Gastroesophageal sphincter (tissue), 4 donors: ENCODE data around the gene MAPT. TPM values are rescaled to one million over a fixed set of nuclear protein-coding genes. Genes with fewer than 3 reads are reported as not detected.
"Not testable (repeated sequence)": the region's sequence is repeated elsewhere in the genome, so short reads cannot be mapped to it uniquely, and the experiment has no call there.

Experiments used
- ATAC-seq: fragments of 150-250 bp; one replicate; pipeline ENCODE4 v1.9.1; 2016; ENCODE audit warnings: mild to moderate bottlenecking, moderate library complexity
- H3K27ac ChIP-seq, 4 donors: fragments of 200-600 bp; sonication (generic) in 3 of 4; 1 replicate in 3 of 4; 2 replicates in 1 of 4; pipeline ENCODE4 v1.5.1; 2016 to 2019
- H3K27me3 ChIP-seq: fragments of 200-600 bp; sonication (generic); one replicate; pipeline ENCODE4 v1.5.1; 2019
- H3K36me3 ChIP-seq, 2 donors: fragments of 200-600 bp; sonication (generic); one replicate each; pipeline ENCODE4 v1.5.1; 2019; ENCODE audit warnings: control low read depth in 1 of 2
- H3K4me1 ChIP-seq, 3 donors: fragments of 200-600 bp; sonication (generic); 1 replicate in 2 of 3; 2 replicates in 1 of 3; pipeline ENCODE4 v1.5.1; 2016 to 2019; ENCODE audit warnings: control low read depth in 2 of 3
- H3K4me3 ChIP-seq, 2 donors: fragments of 200-600 bp; sonication (generic); one replicate each; pipeline ENCODE4 v1.5.1; 2019; ENCODE audit warnings: mild to moderate bottlenecking in 1 of 2, moderate library complexity in 1 of 2
- H3K9me3 ChIP-seq, 3 donors: fragments of 200-600 bp; sonication (generic); one replicate each; pipeline ENCODE4 v1.5.1; 2017 to 2019; ENCODE audit warnings: control low read depth in 2 of 3
- CTCF ChIP-seq, 4 experiments: fragments of 200-600 bp in 2 of 4; fragments of 450-650 bp in 2 of 4; sonication (generic) in 1 of 4; IDR thresholded peaks; one replicate each; pipeline ENCODE4 v1.5.1; 2017 to 2019; ENCODE audit warnings: antibody characterized with exemption in 4 of 4, mild to moderate bottlenecking in 2 of 4, moderate library complexity in 2 of 4
- EP300 ChIP-seq: sonication (generic); formaldehyde crosslinking; IDR thresholded peaks from one replicate; pipeline ENCODE4 v1.6.1; 2017; ENCODE audit warnings: antibody characterized with exemption, mild to moderate bottlenecking
- POLR2A ChIP-seq, 2 donors: fragments of 450-650 bp; IDR thresholded peaks; one replicate each; pipeline ENCODE4 v1.6.1; 2017; ENCODE audit warnings: antibody characterized with exemption in 2 of 2, mild to moderate bottlenecking in 2 of 2, moderate library complexity in 1 of 2
- POLR2AphosphoS5 ChIP-seq: sonication (generic); formaldehyde crosslinking; IDR thresholded peaks from one replicate; pipeline ENCODE4 v1.6.1; 2017; ENCODE audit warnings: antibody characterized with exemption
- WGBS, 2 donors: methylation state at CpG; one replicate each; pipeline ENCODE4 v1.1.5; 2018; ENCODE audit warnings: low coverage in 1 of 2; 5-methylcytosine and 5-hydroxymethylcytosine counted together
- total RNA-seq, 4 donors: library from RNA; depleted of rRNA; stranded (reverse); fragments of >200 nt; gene quantifications; one replicate each; pipeline ENCODE4 v1.1.0, GENCODE V29; 2016

Gene MAPT
- total RNA-seq, 4 donors from 2014 or later, result 3.4 to 12.2 (median 8.5) TPM

- H3K27ac ChIP-seq, result no peak overlapping the region
- H3K27me3 ChIP-seq, result peaks cover 27% of the 10 kb centered on the region
- no peak for TF ChIP-seq POLR2A (IDR thresholded peaks at IDR 0.05)
- no peak for TF ChIP-seq EP300
- no peak for TF ChIP-seq POLR2AphosphoS5
- no peak for TF ChIP-seq CTCF (IDR thresholded peaks at IDR 0.05)
- H3K4me1 ChIP-seq, result peaks cover 0 to 12% (median 5%) of the 10 kb centered on the region in 3 donors
- no peak overlapping the region for H3K4me3 ChIP-seq
- WGBS, 2 donors, result 81 to 100% methylated on average over 2 of the region's 2 CpGs
- H3K9me3 ChIP-seq, result no peaks in the 10 kb centered on the region
- ATAC-seq, result no peak
- no peaks in the 10 kb centered on the region for H3K36me3 ChIP-seq
Measured at GRCh38 chr17:45953561-45953960, 59.2 kb downstream of the MAPT start.

GRCh38 chr17:45954914-45955313 lies 60.6 kb downstream of the MAPT start:
- 71% methylated on average over 10 to 11 of the region's 11 CpGs for WGBS, 2 donors
- no peak for ATAC-seq
- TF ChIP-seq POLR2AphosphoS5 (no peak), EP300 (no peak), CTCF (IDR thresholded peaks at IDR 0.05) (no peak), POLR2A (IDR thresholded peaks at IDR 0.05) (no peak)

GRCh38 chr17:45955326-45955725 lies 61.0 kb downstream of the MAPT start:
- no peaks in the 10 kb centered on the region for H3K9me3 ChIP-seq
- H3K27ac ChIP-seq, result no peak overlapping the region
- no peak overlapping the region for H3K4me3 ChIP-seq
- no peaks in the 10 kb centered on the region for H3K36me3 ChIP-seq
- peaks cover 21% of the 10 kb centered on the region for H3K27me3 ChIP-seq
- no peak for TF ChIP-seq POLR2AphosphoS5
- TF ChIP-seq CTCF (IDR thresholded peaks at IDR 0.05), result no peak
- TF ChIP-seq POLR2A (IDR thresholded peaks at IDR 0.05), result no peak
- TF ChIP-seq EP300, result no peak
- ATAC-seq, result no peak
- H3K4me1 ChIP-seq, result no peaks in the 10 kb centered on the region
- WGBS, 2 donors, result 89 to 90% methylated on average over 2 to 5 of the region's 10 CpGs

More at GRCh38 chr17:45954914-45955313, 60.6 kb downstream of the MAPT start:
- no peaks in the 10 kb centered on the region for H3K36me3 ChIP-seq
- no peaks in the 10 kb centered on the region for H3K9me3 ChIP-seq
- no peaks in the 10 kb centered on the region for H3K4me1 ChIP-seq
- H3K4me3 ChIP-seq, result no peak overlapping the region
- H3K27me3 ChIP-seq, result peaks cover 25% of the 10 kb centered on the region
- no peak overlapping the region for H3K27ac ChIP-seq

GRCh38 chr17:45956090-45956489 lies 61.7 kb downstream of the MAPT start:
- Histone ChIP-seq H3K27me3 (peaks cover 14% of the 10 kb centered on the region), H3K27ac (no peak overlapping the region)
- 60 to 88% methylated on average over 1 of the region's 3 CpGs for whole genome bisulfite sequencing, 2 donors

GRCh38 chr17:45956746-45957145 lies 62.4 kb downstream of the MAPT start:
- H3K27ac ChIP-seq, H3K4me3 ChIP-seq, H3K27me3 ChIP-seq, H3K36me3 ChIP-seq, H3K4me1 ChIP-seq, H3K9me3 ChIP-seq, ATAC-seq: not testable (repeated sequence)
- 100% methylated on average over 3 of the region's 4 CpGs; no CpG with 5 or more reads in 1 of the 2 donors for WGBS, 2 donors

More at GRCh38 chr17:45956090-45956489, 61.7 kb downstream of the MAPT start:
- H3K4me1 ChIP-seq, result no peaks in the 10 kb centered on the region
- no peaks in the 10 kb centered on the region for H3K9me3 ChIP-seq
- ATAC-seq, result no peak
- no peak for TF ChIP-seq POLR2A (IDR thresholded peaks at IDR 0.05)
- TF ChIP-seq CTCF (IDR thresholded peaks at IDR 0.05), result no peak
- TF ChIP-seq POLR2AphosphoS5, result no peak
- no peak for TF ChIP-seq EP300
- H3K4me3 ChIP-seq, result no peak overlapping the region
- no peaks in the 10 kb centered on the region for H3K36me3 ChIP-seq

GRCh38 chr17:45958307-45958706 lies 64.0 kb downstream of the MAPT start:
- Histone ChIP-seq H3K4me1 (no peaks in the 10 kb centered on the region), H3K9me3 (no peaks in the 10 kb centered on the region)
- WGBS, 2 donors, result 80 to 88% methylated on average over 4 to 9 of the region's 9 CpGs

More at GRCh38 chr17:45958307-45958706, 64.0 kb downstream of the MAPT start:
- no peak overlapping the region for H3K27ac ChIP-seq
- H3K4me3 ChIP-seq, result no peak overlapping the region
- H3K27me3 ChIP-seq, result no peaks in the 10 kb centered on the region
- no peaks in the 10 kb centered on the region for H3K36me3 ChIP-seq
- TF ChIP-seq POLR2AphosphoS5 (no peak), CTCF (IDR thresholded peaks at IDR 0.05) (no peak), POLR2A (IDR thresholded peaks at IDR 0.05) (no peak), EP300 (no peak)
- no peak for ATAC-seq
